GM10266 (cell line): ENCODE data around the gene CASP7.
"Not testable (repeated sequence)": the region's sequence is repeated elsewhere in the genome, so short reads cannot be mapped to it uniquely, and the experiment has no call there.

Source experiments
- DNase-seq: peaks from one replicate; pipeline ENCODE4 v3.0.0; 2012; ENCODE audit errors: extremely low spot score
- TF ChIP-seq, protein P1 (sequence below): IDR thresholded peaks from 2 replicates; pipeline ENCODE4 v1.5.1; 2012; ENCODE audit warnings: mild to moderate bottlenecking, low read depth; ENCODE audit not compliant: control insufficient read depth, insufficient read depth; ENCODE audit errors: missing control alignments

The CASP7 gene

DNA sequence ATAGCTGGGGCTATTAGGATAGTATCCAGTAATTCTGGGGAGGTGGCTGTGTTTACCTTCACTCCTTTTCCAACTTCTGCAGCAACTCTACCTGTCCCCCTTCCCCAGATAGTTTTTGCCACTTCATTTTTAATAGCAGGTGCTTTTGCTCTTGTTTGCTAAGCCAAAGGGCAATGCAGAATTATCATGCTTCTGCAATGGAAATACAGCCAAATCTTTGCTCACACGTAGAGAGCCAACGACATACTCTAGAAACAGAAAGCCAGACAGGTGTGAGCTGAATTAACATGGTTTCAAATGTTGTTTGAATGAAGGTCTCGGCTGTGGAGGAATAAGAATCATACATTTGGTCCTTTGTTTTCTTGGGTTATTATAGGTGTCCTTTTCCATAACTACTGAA, 86.2 kb downstream of the CASP7 start:
- DNase-seq, result no peak
- TF ChIP-seq, protein P1, sequence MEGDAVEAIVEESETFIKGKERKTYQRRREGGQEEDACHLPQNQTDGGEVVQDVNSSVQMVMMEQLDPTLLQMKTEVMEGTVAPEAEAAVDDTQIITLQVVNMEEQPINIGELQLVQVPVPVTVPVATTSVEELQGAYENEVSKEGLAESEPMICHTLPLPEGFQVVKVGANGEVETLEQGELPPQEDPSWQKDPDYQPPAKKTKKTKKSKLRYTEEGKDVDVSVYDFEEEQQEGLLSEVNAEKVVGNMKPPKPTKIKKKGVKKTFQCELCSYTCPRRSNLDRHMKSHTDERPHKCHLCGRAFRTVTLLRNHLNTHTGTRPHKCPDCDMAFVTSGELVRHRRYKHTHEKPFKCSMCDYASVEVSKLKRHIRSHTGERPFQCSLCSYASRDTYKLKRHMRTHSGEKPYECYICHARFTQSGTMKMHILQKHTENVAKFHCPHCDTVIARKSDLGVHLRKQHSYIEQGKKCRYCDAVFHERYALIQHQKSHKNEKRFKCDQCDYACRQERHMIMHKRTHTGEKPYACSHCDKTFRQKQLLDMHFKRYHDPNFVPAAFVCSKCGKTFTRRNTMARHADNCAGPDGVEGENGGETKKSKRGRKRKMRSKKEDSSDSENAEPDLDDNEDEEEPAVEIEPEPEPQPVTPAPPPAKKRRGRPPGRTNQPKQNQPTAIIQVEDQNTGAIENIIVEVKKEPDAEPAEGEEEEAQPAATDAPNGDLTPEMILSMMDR, result no peak

- TF ChIP-seq, protein P1, result no peak
- no peak for DNase-seq
Observed at GRCh38 chr10:113767222-113767621, 87.5 kb downstream of the CASP7 start.

- no peak for DNase-seq
- TF ChIP-seq, protein P1, result no peak
Observed at GRCh38 chr10:113770346-113770745, 90.6 kb downstream of the CASP7 start.

DNA sequence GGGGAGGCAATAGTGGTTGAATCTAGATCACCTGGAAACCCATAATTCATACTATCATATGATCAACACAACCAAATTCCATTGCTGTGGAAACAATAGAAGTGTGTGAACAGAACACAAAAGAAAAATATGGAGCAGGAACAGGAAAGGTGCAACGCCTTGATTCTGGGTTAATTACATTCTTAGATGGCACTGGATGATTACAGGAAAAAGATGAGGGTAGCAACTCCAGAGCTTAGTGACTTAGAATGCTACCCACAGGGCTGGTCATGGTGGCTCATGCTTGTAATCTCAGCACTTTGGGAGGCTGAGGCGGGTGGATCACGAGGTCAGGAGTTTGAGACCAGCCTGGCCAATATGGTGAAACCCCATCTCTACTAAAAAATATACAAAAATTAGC, 91.4 kb downstream of the CASP7 start:
- DNase-seq, result not testable (repeated sequence)

GRCh38 chr10:113775686-113776294, 96.1 kb downstream of the CASP7 start:
- TF ChIP-seq, protein P1, result no peak
- DNase-seq, result no peak

DNA sequence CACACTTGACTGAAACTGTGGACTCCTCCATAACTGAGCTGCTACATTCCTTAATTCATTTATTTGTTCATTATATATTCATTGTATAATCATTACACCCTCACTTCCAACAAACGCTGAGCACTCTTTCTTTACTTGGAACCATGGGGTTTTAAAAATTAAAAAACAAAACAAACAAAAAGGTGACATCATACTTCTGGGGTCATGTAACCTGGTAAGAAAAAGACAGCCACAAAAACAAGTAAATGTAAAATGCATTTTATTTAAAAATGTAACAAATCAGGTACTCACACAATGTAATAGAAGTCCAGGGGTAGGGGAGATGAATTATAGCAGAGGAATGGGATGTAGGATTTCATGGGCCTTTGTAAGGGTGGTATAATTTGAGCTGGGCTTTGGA, 96.8 kb downstream of the CASP7 start:
- DNase-seq, result no peak
- TF ChIP-seq, protein P1, result no peak
